Thoracic aorta (tissue), 2 donors: ENCODE data around the gene VCAN. TPM values are rescaled to one million over a fixed set of nuclear protein-coding genes. Genes with fewer than 3 reads are reported as not detected.
A peak's percentile ranks its signal among the peaks of the same experiment; 100 is the strongest.

Source experiments
- ATAC-seq: fragments of 150-250 bp; one replicate; pipeline ENCODE4 v1.8.0; 2017; ENCODE audit warnings: low read depth; ENCODE audit not compliant: insufficient number of reproducible peaks, low FRiP score
- DNase-seq: peaks from one replicate; pipeline ENCODE4 v3.0.0-alpha.2; 2020; ENCODE audit warnings: low spot score
- H3K27ac ChIP-seq, 2 donors: fragments of 200-600 bp; sonication (generic); 1 replicate in 1 of 2; 2 replicates in 1 of 2; pipeline ENCODE4 v1.5.1; 2016; ENCODE audit warnings: mild to moderate bottlenecking in 2 of 2, moderate library complexity in 2 of 2
- H3K27me3 ChIP-seq: fragments of 200-600 bp; sonication (generic); replicated peaks from 2 replicates; pipeline ENCODE4 v1.6.0; 2016; ENCODE audit warnings: mild to moderate bottlenecking; ENCODE audit not compliant: insufficient read depth
- H3K36me3 ChIP-seq: fragments of 200-600 bp; sonication (generic); one replicate; pipeline ENCODE4 v1.5.1; 2016
- H3K4me1 ChIP-seq, 2 donors: fragments of 200-600 bp; sonication (generic); 1 replicate in 1 of 2; 2 replicates in 1 of 2; pipeline versions ENCODE4 v1.5.1 to v1.6.0; 2016; ENCODE audit warnings: low read depth in 2 of 2, mild to moderate bottlenecking in 1 of 2; ENCODE audit not compliant: control insufficient read depth in 1 of 2
- H3K4me3 ChIP-seq: fragments of 200-600 bp; sonication (generic); 2 replicates; pipeline ENCODE4 v1.5.1; 2016; ENCODE audit warnings: mild to moderate bottlenecking
- H3K9me3 ChIP-seq: fragments of 200-600 bp; sonication (generic); 2 replicates; pipeline ENCODE4 v1.5.1; 2016
- CTCF ChIP-seq: fragments of 200-600 bp; sonication (generic); IDR thresholded peaks from one replicate; pipeline ENCODE4 v1.5.1; 2019; ENCODE audit warnings: antibody characterized with exemption
- total RNA-seq, 2 donors: library from RNA; depleted of rRNA; stranded (reverse); fragments of >200 nt; gene quantifications; one replicate each; pipeline versions ENCODE4 v1.1.0 to v1.2.3, GENCODE V29; 2016

The VCAN gene
- total RNA-seq, 2 donors from 2014 or later = 870 to 1,101 TPM

DNA sequence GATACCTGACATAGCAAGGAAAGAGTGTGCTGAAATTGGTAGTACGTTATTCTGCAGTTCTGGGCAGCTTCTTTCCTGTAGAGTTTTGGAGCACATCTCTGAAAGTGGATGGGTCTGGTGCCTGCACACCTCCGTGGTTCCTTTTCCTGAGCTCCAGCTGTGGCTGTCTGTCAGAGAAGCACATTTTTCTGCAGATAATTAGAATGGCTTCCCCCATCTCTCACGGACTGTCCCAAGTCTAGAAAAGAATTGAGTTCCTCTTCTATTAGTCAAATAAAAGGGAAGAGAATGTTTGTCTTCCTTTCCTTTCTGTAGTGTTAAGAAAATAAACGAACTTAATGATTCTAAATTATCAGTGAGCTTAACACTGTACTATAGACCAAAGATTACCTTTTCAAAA, 55.7 kb downstream of the VCAN start:
- ATAC-seq (no peak), DNase-seq (no peak)
- no peak overlapping the region for H3K27ac ChIP-seq
- no peaks in the 10 kb centered on the region for H3K36me3 ChIP-seq
- TF ChIP-seq CTCF = no peak
- no peaks in the 10 kb centered on the region for H3K27me3 ChIP-seq
- H3K4me3 ChIP-seq = no peak overlapping the region
- no peaks in the 10 kb centered on the region for H3K9me3 ChIP-seq
- H3K4me1 ChIP-seq = peaks cover 4 to 11% of the 10 kb centered on the region in 2 donors

DNA sequence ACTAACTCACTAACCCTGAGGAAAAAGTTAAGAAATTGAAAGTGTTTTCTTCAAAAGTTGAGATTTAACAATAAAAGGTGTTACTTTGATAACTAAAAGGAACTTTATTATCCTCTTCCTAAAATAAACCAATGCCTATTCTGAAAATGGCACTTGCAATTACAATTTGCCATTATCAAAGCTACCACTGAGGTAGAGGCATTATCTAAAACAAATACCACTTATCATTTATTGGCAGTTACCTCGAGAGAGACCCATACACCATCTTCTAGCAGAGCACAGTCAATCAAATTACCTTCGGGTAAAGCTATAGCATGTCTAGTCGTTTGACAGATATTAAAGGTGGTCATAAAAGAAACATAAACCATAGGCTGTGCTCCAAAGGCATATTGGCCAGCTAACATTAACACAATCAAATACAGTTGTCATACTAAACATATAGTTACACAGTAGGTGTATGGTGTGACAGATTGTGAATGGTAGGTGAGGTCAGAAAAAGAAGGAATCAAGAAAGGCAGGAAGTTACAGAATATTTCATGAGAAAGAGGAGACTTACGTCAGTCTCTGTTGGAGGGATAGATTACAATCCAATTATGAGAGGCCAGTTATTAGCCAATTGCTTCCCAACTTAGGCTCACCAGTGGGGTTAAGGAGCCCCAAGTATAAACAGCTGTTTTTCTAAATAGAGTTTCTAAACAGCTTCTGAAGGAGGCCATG, 56.3 kb downstream of the VCAN start:
- no peak for ATAC-seq
- no peaks in the 10 kb centered on the region for H3K27me3 ChIP-seq
- no peak overlapping the region for H3K4me3 ChIP-seq
- peaks cover 4 to 11% of the 10 kb centered on the region in 2 donors for H3K4me1 ChIP-seq
- DNase-seq = no peak
- peak overlapping the region in 1 of 2 donors; percentile 8 for H3K27ac ChIP-seq
- H3K9me3 ChIP-seq = no peaks in the 10 kb centered on the region
- TF ChIP-seq CTCF = no peak
- H3K36me3 ChIP-seq = no peaks in the 10 kb centered on the region

DNA sequence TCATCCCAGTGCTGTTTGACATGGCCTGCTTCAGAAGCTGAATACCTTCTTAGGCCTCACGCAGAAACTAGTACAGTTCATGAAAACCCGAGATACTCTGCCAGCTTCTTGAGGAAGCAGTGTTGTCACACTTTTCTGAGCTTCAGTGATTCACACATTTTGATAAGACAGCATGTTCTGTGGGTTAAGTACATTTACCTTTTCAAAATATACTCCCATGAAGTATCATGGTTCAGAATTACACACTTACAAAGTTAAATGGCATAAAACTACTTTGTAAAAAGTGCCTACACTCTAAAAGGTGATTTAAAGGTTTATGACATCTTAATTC, 56.9 kb downstream of the VCAN start:
- no peak for TF ChIP-seq CTCF
- Histone ChIP-seq H3K27me3 (no peaks in the 10 kb centered on the region), H3K4me3 (no peak overlapping the region), H3K27ac (peak overlapping the region in 1 of 2 donors; percentile 8), H3K4me1 (peaks cover 4 to 8% of the 10 kb centered on the region in 2 donors), H3K36me3 (no peaks in the 10 kb centered on the region), H3K9me3 (no peaks in the 10 kb centered on the region)
- DNase-seq (no peak), ATAC-seq (no peak)

DNA sequence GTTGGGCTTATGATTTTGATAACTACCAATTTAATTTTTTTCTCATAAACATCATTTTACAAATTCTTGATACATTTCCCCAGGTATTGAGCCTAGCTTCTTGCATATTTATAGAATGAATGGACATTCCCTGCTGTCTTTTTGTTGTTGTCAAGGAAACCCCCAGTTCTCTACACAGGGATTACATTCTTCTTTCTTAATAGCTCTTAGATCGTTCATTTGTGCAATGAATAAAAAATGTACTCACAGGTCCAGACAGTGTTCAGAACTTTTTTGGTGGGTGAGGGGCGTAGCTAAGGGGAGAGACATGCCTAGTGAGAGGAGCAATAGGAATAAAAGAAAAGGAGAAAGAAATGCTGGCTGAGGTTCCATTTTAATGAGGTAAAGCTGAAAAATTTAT, 58.6 kb downstream of the VCAN start:
- Histone ChIP-seq H3K4me1 (peaks cover 0 to 4% of the 10 kb centered on the region in 2 donors), H3K27me3 (no peaks in the 10 kb centered on the region), H3K27ac (peak overlapping the region in 1 of 2 donors; percentile 20), H3K4me3 (no peak overlapping the region), H3K36me3 (no peaks in the 10 kb centered on the region), H3K9me3 (no peaks in the 10 kb centered on the region)
- ATAC-seq (no peak), DNase-seq (no peak)
- no peak for TF ChIP-seq CTCF

GRCh38 chr5:83531661-83532060, 60.1 kb downstream of the VCAN start:
- ATAC-seq (no peak), DNase-seq (no peak)
- no peak for TF ChIP-seq CTCF

More at GRCh38 chr5:83531661-83532060, 60.1 kb downstream of the VCAN start:
- H3K4me1 ChIP-seq = peaks cover 0 to 4% of the 10 kb centered on the region in 2 donors
- H3K27me3 ChIP-seq = no peaks in the 10 kb centered on the region
- no peaks in the 10 kb centered on the region for H3K36me3 ChIP-seq
- H3K9me3 ChIP-seq = no peaks in the 10 kb centered on the region
- H3K27ac ChIP-seq = no peak overlapping the region
- no peak overlapping the region for H3K4me3 ChIP-seq
